ENCODE measurements around the gene TOMM20. TPM values are rescaled to one million over a fixed set of nuclear protein-coding genes. Genes with fewer than 3 reads are reported as not detected.

Gene TOMM20
- total RNA-seq, 1 experiment from 2014 or later, result 101 TPM

- H3K27me3 ChIP-seq (ENCODE audit: control insufficient read depth, insufficient read depth, low read length), result no peaks in the 10 kb centered on the region
- no peak overlapping the region for H3K4me3 ChIP-seq (ENCODE audit: low read depth in 2 of 2, low read length in 2 of 2)
- ChIA-PET POLR2A (no interaction called here), CTCF (no interaction called here)
- ATAC-seq (no peak), DNase-seq (ENCODE audit: low read depth, low spot score) (no peak)
- TF ChIP-seq REST (IDR thresholded peaks at IDR 0.05; ENCODE audit: insufficient read depth in 1 of 2, low read depth in 2 of 2, low read length in 1 of 2), result no peak
- no peak for TF ChIP-seq POLR2AphosphoS5 (IDR thresholded peaks at IDR 0.05; ENCODE audit: low read depth, low read length)
- TF ChIP-seq TCF7L2 (IDR thresholded peaks at IDR 0.05; ENCODE audit: low read depth, low read length), result no peak
- no peak for TF ChIP-seq CTCF (IDR thresholded peaks at IDR 0.05)
- no peak for TF ChIP-seq SIN3A (IDR thresholded peaks at IDR 0.05; ENCODE audit: borderline replicate concordance, insufficient read depth, low read depth, low read length)
- in situ Hi-C loops (cut with HindIII; ENCODE audit: low pct_unique_long_range_greater_than_20kb, low sequenced_read_pairs) (no loop called here), intact Hi-C loops (cut with micrococcal nuclease; ENCODE audit: unreplicated experiment) (no loop called here)
- no peaks in the 10 kb centered on the region for H3K36me3 ChIP-seq (ENCODE audit: control insufficient read depth, insufficient read depth, low read length)
- BruUV-seq (replicated peaks), result no TSS peak
- peak overlapping the region; percentile 29 for H3K27ac ChIP-seq (ENCODE audit: low read length)
- H3K9me3 ChIP-seq (ENCODE audit: control insufficient read depth, insufficient read depth, low read depth, low read length), result no peaks in the 10 kb centered on the region
- H3K4me1 ChIP-seq (ENCODE audit: control insufficient read depth, insufficient read depth, low read length), result peaks cover 49% of the 10 kb centered on the region
Measured at GRCh38 chr1:235063068-235063765, 65.4 kb downstream of the TOMM20 start.

GRCh38 chr1:235060607-235061470 lies 67.8 kb downstream of the TOMM20 start:
- ATAC-seq (peak; percentile 62), DNase-seq (ENCODE audit: low read depth, low spot score) (no peak)
- no peak overlapping the region for H3K4me3 ChIP-seq (ENCODE audit: low read depth in 2 of 2, low read length in 2 of 2)
- no peaks in the 10 kb centered on the region for H3K9me3 ChIP-seq (ENCODE audit: control insufficient read depth, insufficient read depth, low read depth, low read length)
- intact Hi-C loops (cut with micrococcal nuclease; ENCODE audit: unreplicated experiment), result no loop called here
- H3K36me3 ChIP-seq (ENCODE audit: control insufficient read depth, insufficient read depth, low read length), result no peaks in the 10 kb centered on the region
- BruUV-seq (replicated peaks), result no TSS peak
- ChIA-PET CTCF (no interaction called here), POLR2A (interaction anchor here (1.2 kb wide), 1 partner anchor 457 kb away, joined by 3 read pairs; no protein-coding TSS in a partner anchor)
- H3K27me3 ChIP-seq (ENCODE audit: control insufficient read depth, insufficient read depth, low read length), result no peaks in the 10 kb centered on the region
- H3K4me1 ChIP-seq (ENCODE audit: control insufficient read depth, insufficient read depth, low read length), result peaks cover 34% of the 10 kb centered on the region
- in situ Hi-C loops (cut with HindIII; ENCODE audit: low pct_unique_long_range_greater_than_20kb, low sequenced_read_pairs), result no loop called here
- TF ChIP-seq TCF7L2 (IDR thresholded peaks at IDR 0.05; ENCODE audit: low read depth, low read length), result no peak
- no peak for TF ChIP-seq REST (IDR thresholded peaks at IDR 0.05; ENCODE audit: insufficient read depth in 1 of 2, low read depth in 2 of 2, low read length in 1 of 2)
- TF ChIP-seq SIN3A (IDR thresholded peaks at IDR 0.05; ENCODE audit: borderline replicate concordance, insufficient read depth, low read depth, low read length), result no peak
- TF ChIP-seq POLR2AphosphoS5 (IDR thresholded peaks at IDR 0.05; ENCODE audit: low read depth, low read length), result no peak
- no peak for TF ChIP-seq CTCF (IDR thresholded peaks at IDR 0.05)
- H3K27ac ChIP-seq (ENCODE audit: low read length), result peak overlapping the region; percentile 4
